GM20000 (cell line): ENCODE measurements around the gene ELOB.

ENCODE experiments used
- DNase-seq: peaks from one replicate; pipeline ENCODE4 v3.0.0; 2012; ENCODE audit warnings: low spot score
- TF ChIP-seq, protein P1 (sequence below): IDR thresholded peaks from 2 replicates; pipeline ENCODE4 v1.5.1; 2012; ENCODE audit warnings: mild to moderate bottlenecking, control low read depth; ENCODE audit errors: extremely low read depth, missing control alignments

ELOB gene

DNA sequence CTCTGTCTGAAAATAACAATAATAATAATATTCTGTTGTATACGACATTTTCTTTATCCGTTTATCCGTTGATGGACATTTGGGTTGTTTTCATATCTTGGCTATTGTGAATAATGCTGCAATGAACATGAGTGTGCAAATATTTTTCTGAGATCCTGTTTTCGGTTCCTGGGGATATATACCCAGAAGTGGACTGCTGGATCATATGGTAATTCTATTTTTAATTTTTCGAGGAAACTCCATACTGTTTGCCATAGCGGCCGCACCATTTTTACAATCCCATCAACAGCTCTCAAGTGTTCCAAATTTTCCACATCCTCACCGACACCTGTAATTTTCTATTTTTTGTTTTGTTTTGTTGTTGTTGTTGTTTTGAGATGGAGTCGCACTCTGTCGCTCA is 15.9 kb upstream of the ELOB start:
- TF ChIP-seq, protein P1, sequence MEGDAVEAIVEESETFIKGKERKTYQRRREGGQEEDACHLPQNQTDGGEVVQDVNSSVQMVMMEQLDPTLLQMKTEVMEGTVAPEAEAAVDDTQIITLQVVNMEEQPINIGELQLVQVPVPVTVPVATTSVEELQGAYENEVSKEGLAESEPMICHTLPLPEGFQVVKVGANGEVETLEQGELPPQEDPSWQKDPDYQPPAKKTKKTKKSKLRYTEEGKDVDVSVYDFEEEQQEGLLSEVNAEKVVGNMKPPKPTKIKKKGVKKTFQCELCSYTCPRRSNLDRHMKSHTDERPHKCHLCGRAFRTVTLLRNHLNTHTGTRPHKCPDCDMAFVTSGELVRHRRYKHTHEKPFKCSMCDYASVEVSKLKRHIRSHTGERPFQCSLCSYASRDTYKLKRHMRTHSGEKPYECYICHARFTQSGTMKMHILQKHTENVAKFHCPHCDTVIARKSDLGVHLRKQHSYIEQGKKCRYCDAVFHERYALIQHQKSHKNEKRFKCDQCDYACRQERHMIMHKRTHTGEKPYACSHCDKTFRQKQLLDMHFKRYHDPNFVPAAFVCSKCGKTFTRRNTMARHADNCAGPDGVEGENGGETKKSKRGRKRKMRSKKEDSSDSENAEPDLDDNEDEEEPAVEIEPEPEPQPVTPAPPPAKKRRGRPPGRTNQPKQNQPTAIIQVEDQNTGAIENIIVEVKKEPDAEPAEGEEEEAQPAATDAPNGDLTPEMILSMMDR = no peak
- DNase-seq = no peak

DNA sequence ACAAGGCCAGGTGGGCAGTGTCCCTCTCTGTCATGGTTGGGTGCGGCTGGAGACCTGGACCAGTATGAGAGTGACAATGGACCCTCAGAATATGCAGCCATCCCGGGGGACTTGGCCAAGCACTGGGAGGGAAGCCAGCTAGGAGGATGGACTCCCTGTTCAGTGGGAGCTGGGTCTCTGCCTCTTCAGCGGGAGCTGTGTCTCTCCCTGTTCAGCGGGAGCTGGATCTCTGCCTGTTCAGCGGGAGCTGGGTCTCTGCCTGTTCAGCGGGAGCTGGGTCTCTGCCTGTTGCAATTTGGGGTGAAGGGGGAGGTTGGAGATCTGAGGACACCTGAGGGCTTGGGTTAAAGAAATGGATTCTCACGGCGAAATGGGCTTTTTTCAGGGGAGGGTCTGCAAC is 14.1 kb upstream of the ELOB start:
- TF ChIP-seq, protein P1 = no peak
- DNase-seq = no peak

DNA sequence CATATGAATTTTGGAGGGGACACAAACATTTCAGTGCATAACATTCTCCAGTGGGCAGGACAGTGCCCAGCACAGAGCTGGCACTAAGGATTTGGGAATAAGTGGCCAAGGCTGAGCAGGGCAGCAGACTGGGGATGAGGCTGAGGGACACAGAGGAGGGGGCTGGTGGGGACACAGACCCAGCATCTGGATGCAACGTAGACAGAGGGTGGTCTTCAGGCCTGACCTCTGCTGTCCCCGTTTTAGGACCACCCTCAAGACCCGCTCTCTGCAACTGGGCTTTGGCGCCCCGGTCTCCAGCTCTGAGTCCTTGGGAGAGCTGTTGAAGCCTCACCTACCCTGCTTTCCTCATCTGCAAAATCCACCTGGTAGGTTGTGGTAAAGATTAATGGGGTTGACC is 13.6 kb upstream of the ELOB start:
- DNase-seq = no peak
- TF ChIP-seq, protein P1 = no peak

DNA sequence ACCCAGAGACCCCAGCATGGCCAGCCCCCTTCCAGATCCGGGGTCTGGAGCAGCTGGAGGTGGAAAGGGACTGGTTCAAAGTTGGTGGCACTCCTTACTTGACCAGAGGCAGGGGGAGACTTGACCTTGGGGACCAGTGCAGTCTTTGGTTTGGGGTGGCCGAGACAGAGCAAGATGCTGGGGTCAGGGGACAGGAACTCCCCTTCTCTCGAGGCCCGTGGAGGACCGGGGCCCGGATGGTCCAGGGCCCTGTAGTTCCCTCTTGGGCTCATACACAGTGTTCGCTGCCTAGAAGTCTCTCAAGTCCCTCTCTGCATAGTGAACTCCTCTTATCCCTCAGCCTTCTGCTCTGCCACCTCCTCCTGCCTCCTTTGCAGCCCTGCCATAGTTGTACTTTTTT is 10.9 kb upstream of the ELOB start:
- no peak for DNase-seq
- TF ChIP-seq, protein P1 = no peak

DNA sequence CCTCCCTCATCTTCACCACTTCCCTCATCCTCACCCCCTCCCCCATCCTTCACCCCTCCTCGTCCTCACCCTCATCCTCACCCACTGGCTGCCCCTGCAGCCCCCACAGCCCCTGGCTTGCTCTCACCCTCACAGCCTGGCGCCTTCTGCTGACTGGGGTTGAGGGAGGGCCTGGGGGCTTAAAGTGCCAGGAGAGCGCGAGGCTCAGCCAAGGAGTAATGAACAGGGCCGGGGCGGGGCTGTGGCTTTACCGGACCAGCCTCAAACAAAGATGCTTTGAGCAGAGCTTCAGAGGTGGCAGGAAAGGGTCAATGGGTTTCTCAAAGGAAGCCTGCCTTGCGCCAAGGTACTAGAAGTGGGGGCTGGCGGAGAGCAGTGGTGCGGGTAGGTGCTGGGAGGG is 10.3 kb upstream of the ELOB start, which contains the start of gene PRSS33:
Gene PRSS33, minus strand, starts transcription at position 155 of the 400 bp plus-strand sequence. CDS start 1,013 bp downstream, outside the sequence.
- no peak for DNase-seq
- TF ChIP-seq, protein P1 = no peak

DNA sequence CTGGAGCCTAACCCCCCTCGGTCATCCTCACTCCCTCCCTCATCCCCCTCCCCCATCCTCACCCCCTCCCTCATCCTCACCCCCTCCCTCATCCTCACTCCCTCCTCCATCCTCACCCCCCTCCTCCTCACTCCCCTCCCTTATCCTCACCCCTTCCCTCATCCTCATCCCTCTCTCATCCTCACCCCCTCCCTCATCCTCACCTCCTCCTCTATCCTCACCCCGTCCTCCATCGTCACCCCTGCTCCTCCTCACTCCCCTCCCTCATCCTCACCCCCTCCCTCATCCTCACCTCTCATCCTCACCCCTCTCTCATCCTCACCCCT is 9.7 kb upstream of the ELOB start:
- TF ChIP-seq, protein P1 = no peak
- no peak for DNase-seq

DNA sequence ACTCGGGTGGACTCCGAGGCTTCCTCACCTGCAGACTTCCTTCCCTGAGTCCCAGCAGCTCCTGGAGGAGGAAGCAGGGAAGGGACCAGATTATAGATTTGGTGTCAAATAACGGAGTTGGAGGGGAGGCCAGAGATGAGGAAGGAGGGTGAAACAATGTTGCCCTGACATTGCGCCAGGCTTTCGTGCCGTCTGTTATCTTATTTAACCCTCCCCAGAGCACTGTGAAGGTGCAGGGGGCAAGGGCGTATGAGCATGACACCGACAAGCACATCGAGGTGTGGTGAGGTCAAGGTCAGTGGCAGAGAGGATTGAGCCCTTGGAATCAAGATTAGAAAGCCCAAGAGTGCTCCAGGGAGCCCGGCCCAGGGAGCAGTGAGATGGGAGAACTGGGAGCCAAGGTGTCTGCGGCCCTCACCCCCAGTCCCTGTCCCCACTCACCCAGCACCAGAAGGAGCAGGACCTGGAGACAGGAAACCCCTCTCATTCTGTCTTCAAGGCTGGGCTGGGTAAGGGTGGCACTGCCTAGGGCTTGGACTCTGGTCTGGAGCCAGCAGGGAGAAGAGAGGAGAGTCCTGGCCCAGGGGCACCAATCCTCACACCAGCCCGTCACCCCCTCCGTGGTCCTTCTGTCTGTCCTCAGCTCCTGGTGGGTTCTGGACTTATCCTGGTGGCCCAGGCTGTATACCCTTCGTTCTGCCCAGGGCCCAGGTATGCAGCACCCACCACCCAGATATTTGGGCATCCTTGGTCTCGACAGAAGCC is 9.2 kb upstream of the ELOB start:
- TF ChIP-seq, protein P1 = no peak
- DNase-seq = no peak
